Esophagus muscularis mucosa (tissue), 4 donors: ENCODE measurements around the gene ST8SIA6. TPM values are rescaled to one million over a fixed set of nuclear protein-coding genes. Genes with fewer than 3 reads are reported as not detected.

ENCODE experiments used
- DNase-seq: peaks from one replicate; pipeline ENCODE4 v3.0.0-alpha.2; 2017; ENCODE audit errors: extremely low spot score
- H3K27ac ChIP-seq, 4 donors: fragments of 200-600 bp; sonication (generic); replicated peaks in 1 of 4; 1 replicate in 3 of 4; 2 replicates in 1 of 4; pipeline ENCODE4 v1.5.1; 2016 to 2019; ENCODE audit warnings: mild to moderate bottlenecking in 1 of 4
- H3K27me3 ChIP-seq, 4 donors: fragments of 200-600 bp; sonication (generic); one replicate each; pipeline versions ENCODE4 v1.5.1 to v1.6.0; 2016 to 2019
- H3K36me3 ChIP-seq, 4 donors: fragments of 200-600 bp; sonication (generic); one replicate each; pipeline ENCODE4 v1.5.1; 2016 to 2019
- H3K4me1 ChIP-seq, 4 donors: fragments of 200-600 bp; sonication (generic); one replicate each; pipeline ENCODE4 v1.5.1; 2016 to 2019
- H3K4me3 ChIP-seq, 4 donors: fragments of 200-600 bp; sonication (generic); 1 replicate in 2 of 4; 2 replicates in 2 of 4; pipeline ENCODE4 v1.5.1; 2016 to 2019; ENCODE audit warnings: mild to moderate bottlenecking in 4 of 4, moderate library complexity in 1 of 4
- H3K9me3 ChIP-seq, 4 donors: fragments of 200-600 bp; sonication (generic); 1 replicate in 3 of 4; 2 replicates in 1 of 4; pipeline ENCODE4 v1.5.1; 2016 to 2019
- EP300 ChIP-seq: sonication (generic); formaldehyde crosslinking; IDR thresholded peaks from one replicate; pipeline ENCODE4 v1.6.1; 2017; ENCODE audit warnings: antibody characterized with exemption
- POLR2A ChIP-seq: fragments of 450-650 bp; IDR thresholded peaks from one replicate; pipeline ENCODE4 v1.6.1; 2017; ENCODE audit warnings: antibody characterized with exemption, moderate library complexity, mild to moderate bottlenecking, low read depth
- POLR2AphosphoS5 ChIP-seq, 2 donors: sonication (generic); formaldehyde crosslinking; IDR thresholded peaks; one replicate each; pipeline ENCODE4 v1.6.1; 2017; ENCODE audit warnings: antibody characterized with exemption in 2 of 2
- WGBS: methylation state at CpG from one replicate; pipeline ENCODE4 v1.1.5; 2018; 5-methylcytosine and 5-hydroxymethylcytosine counted together
- intact Hi-C: fragments of 100-400 bp; cut with DNase I; formaldehyde crosslinking; loops from one replicate; pipeline ENCODE4 v1.15.1; 2023
- total RNA-seq, 4 donors: library from RNA; depleted of rRNA; stranded (reverse); fragments of >200 nt; gene quantifications; one replicate each; pipeline versions ENCODE4 v1.1.0 to v1.2.1, GENCODE V29; 2016
- TF ChIP-seq, protein P1 (sequence below), 3 experiments: fragments of 200-600 bp in 2 of 3; fragments of 450-650 bp in 1 of 3; sonication (generic) in 2 of 3; IDR thresholded peaks; one replicate each; pipeline ENCODE4 v1.5.1; 2017 to 2019; ENCODE audit warnings: antibody characterized with exemption in 3 of 3, mild to moderate bottlenecking in 2 of 3, moderate library complexity in 1 of 3

The ST8SIA6 gene
- total RNA-seq, 4 donors from 2014 or later = 1.2 to 1.8 (median 1.3) TPM

DNA sequence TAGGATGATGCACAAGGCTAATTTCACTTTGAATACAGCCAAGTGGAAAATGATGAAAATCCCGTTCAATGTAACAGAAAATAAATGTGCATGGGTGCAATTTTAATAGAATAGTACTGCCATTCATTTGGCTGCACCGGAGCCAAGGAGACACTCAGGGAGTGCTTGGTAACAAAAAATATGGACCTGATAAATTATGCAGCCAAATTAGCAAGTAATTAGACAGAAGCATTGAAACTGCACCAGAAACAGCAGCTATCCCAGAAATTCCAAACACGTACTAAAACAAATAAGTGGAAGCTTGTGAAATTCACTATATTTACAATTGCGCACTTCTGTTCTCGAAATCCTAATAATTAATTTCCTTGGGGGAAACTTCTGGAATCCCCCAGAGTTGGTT, 31.5 kb downstream of the ST8SIA6 start:
- intact Hi-C loops = loop anchor here (10.0 kb wide), 1 partner anchor 158 kb away; no protein-coding TSS in a partner anchor
- H3K27ac ChIP-seq = no peak overlapping the region

DNA sequence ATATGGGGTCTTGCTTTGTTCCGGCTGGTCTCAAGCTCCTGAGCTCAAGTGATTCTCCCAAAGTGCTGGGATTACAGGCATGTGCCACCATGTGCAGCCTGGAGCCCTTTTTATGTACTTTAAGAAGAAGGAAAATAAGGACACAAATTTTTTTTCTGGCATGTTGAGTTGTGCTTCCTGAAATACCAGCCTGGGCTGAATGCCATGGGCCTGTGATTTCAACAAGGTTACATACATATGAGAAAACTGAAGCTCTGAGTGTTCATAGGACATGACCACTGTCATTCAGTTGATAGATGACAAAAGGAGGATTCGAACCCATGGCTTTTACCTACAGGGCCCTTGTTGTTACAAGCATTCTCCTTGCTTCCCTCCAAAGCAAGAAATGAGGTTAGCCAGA, 36.1 kb downstream of the ST8SIA6 start:
- Histone ChIP-seq H3K36me3 (no peaks in the 10 kb centered on the region), H3K9me3 (peaks cover 0 to 4% (median 0%) of the 10 kb centered on the region in 4 donors), H3K27me3 (peaks cover 0 to 15% (median 0%) of the 10 kb centered on the region in 4 donors), H3K4me1 (no peaks in the 10 kb centered on the region), H3K4me3 (no peak overlapping the region), H3K27ac (no peak overlapping the region)
- no peak for TF ChIP-seq POLR2AphosphoS5 (IDR thresholded peaks at IDR 0.05)
- intact Hi-C loops = no loop called here
- 57% methylated on average over 2 of the region's 2 CpGs for WGBS
- no peak for DNase-seq

More for the DNA sequence above, 31.5 kb downstream of the ST8SIA6 start:
- Histone ChIP-seq H3K36me3 (no peaks in the 10 kb centered on the region), H3K4me3 (no peak overlapping the region), H3K4me1 (no peaks in the 10 kb centered on the region), H3K27me3 (peaks cover 0 to 13% (median 0%) of the 10 kb centered on the region in 4 donors), H3K9me3 (no peaks in the 10 kb centered on the region)
- DNase-seq = no peak
- TF ChIP-seq POLR2AphosphoS5 (IDR thresholded peaks at IDR 0.05) (no peak), POLR2A (no peak), EP300 (no peak)
- TF ChIP-seq, protein P1, sequence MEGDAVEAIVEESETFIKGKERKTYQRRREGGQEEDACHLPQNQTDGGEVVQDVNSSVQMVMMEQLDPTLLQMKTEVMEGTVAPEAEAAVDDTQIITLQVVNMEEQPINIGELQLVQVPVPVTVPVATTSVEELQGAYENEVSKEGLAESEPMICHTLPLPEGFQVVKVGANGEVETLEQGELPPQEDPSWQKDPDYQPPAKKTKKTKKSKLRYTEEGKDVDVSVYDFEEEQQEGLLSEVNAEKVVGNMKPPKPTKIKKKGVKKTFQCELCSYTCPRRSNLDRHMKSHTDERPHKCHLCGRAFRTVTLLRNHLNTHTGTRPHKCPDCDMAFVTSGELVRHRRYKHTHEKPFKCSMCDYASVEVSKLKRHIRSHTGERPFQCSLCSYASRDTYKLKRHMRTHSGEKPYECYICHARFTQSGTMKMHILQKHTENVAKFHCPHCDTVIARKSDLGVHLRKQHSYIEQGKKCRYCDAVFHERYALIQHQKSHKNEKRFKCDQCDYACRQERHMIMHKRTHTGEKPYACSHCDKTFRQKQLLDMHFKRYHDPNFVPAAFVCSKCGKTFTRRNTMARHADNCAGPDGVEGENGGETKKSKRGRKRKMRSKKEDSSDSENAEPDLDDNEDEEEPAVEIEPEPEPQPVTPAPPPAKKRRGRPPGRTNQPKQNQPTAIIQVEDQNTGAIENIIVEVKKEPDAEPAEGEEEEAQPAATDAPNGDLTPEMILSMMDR (IDR thresholded peaks at IDR 0.05) = no peak
- WGBS = 87% methylated on average over 5 of the region's 5 CpGs

DNA sequence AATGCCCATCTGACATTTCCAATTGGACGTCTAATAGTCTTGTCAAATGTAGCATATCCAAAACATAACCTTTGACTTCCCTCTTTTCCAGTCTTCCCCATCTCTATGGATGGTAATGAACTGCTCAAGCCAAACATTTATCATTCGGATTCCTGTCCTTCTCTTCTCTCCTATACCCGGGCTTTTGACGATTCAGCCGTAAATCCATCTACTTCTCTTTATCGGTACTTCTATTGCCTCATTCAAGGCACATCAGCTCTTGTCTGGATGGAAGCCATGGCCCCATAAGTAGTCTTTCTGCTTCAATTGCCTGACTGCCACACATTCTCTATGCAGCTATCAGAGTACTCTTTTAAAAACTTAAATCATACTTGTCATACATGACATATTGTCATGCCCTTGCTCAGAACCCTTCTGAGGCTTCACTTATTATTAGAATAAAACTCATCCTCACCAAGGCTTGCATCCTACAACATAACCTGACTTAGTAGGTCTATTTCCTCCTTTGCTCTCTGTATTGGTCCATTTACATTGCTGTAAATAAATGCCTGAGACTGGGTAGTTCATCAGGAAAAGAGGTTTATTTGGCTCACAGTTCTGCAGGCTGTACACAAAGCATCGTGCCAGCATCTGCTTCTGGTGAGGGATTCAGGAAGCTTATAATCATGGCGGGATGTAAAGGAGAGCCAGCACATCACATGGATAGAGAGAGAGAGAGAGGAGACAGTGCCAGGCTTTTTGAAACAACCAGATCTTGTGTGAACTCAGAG, 37.8 kb downstream of the ST8SIA6 start:
- intact Hi-C loops = no loop called here
- TF ChIP-seq, protein P1 (IDR thresholded peaks at IDR 0.05) = no peak
- TF ChIP-seq POLR2A (no peak), EP300 (no peak), POLR2AphosphoS5 (IDR thresholded peaks at IDR 0.05) (no peak)
- peaks cover 0 to 15% (median 0%) of the 10 kb centered on the region in 4 donors for H3K27me3 ChIP-seq
- no peak overlapping the region for H3K4me3 ChIP-seq
- WGBS = 70% methylated on average over 8 of the region's 8 CpGs
- H3K9me3 ChIP-seq = peaks cover 0 to 4% (median 0%) of the 10 kb centered on the region in 4 donors
- no peak overlapping the region for H3K27ac ChIP-seq
- DNase-seq = no peak
- no peaks in the 10 kb centered on the region for H3K4me1 ChIP-seq
- H3K36me3 ChIP-seq = no peaks in the 10 kb centered on the region

DNA sequence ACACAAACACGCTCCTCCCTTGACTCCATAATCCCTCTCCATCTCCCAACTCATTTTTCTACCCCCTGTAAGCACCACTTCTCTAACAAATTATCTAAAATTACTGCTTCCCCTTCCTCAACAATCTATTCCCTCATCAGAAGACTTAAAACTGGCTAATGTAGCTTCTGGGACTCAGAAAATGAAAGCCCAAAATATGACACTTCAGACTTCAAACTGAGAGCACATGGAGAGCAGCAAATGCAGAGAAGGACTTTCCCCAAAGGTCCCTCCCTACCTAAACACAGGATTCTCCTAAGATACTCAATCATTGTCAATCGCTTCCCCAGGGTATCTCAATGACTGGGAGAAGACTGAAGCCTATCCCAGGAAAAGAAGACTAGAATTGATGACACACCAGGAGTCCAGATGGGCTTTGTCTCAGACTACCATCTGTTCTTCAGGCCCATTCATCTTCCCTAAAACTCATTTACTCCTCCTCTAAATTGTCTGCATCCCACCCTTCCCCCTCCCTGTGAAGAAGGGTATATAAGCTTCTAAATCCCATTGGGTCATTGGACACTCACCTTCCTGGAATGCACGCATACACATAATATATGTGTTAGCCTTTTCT, 39.2 kb downstream of the ST8SIA6 start:
- Histone ChIP-seq H3K27ac (no peak overlapping the region), H3K27me3 (peaks cover 0 to 11% (median 0%) of the 10 kb centered on the region in 4 donors), H3K4me3 (no peak overlapping the region), H3K36me3 (no peaks in the 10 kb centered on the region), H3K4me1 (no peaks in the 10 kb centered on the region), H3K9me3 (peaks cover 0 to 4% (median 0%) of the 10 kb centered on the region in 4 donors)
- TF ChIP-seq EP300 (no peak), POLR2AphosphoS5 (IDR thresholded peaks at IDR 0.05) (no peak), POLR2A (no peak)
- TF ChIP-seq, protein P1 (IDR thresholded peaks at IDR 0.05) = no peak
- DNase-seq = no peak
- 56% methylated on average over 3 of the region's 3 CpGs for WGBS
- intact Hi-C loops = no loop called here

DNA sequence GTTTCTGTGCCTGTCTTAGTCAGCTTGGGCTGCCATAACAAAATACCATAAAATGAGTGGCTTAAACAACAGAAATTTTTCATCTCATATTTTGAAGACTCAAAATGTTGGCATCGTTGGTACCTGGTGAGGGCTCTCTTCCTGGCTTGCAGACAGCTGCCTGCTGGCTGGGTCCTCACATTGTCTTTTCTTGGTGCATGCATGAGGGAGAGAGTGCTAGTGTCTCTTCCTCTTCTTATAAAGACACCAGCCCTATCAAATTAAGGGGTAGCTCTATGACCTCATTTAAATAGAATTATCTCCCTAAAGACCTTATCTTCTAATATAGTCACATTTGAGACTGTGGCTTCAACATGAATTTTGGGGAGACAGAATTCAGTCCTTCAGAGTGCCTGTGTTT, 39.9 kb downstream of the ST8SIA6 start:
- Histone ChIP-seq H3K4me3 (no peak overlapping the region), H3K27ac (no peak overlapping the region), H3K36me3 (no peaks in the 10 kb centered on the region), H3K4me1 (no peaks in the 10 kb centered on the region), H3K27me3 (peaks cover 0 to 11% (median 0%) of the 10 kb centered on the region in 4 donors), H3K9me3 (peaks cover 0 to 4% (median 0%) of the 10 kb centered on the region in 4 donors)
- TF ChIP-seq, protein P1 (IDR thresholded peaks at IDR 0.05) = no peak
- no peak for TF ChIP-seq EP300
- TF ChIP-seq POLR2A = no peak
- no peak for TF ChIP-seq POLR2AphosphoS5 (IDR thresholded peaks at IDR 0.05)
- intact Hi-C loops = no loop called here
- no peak for DNase-seq
- WGBS = 80% methylated on average over 1 of the region's 1 CpG
